BJ (cell line): ENCODE measurements around the gene PRKAG2. TPM values are rescaled to one million over a fixed set of nuclear protein-coding genes. Genes with fewer than 3 reads are reported as not detected.

ENCODE experiments used
- CTCF ChIA-PET: fragments of 350-600 bp; formaldehyde crosslinking; extraction: SDS; loops from one replicate; lab custom pipeline; 2021; ENCODE audit warnings: antibody characterized with exemption, inconsistent platforms; lab: Yijun Ruan, JAX
- POLR2A ChIA-PET: fragments of 300-600 bp; sonication (Branson Sonifier 250); formaldehyde crosslinking; extraction: SDS; loops from one replicate; lab custom pipeline; 2021; ENCODE audit warnings: antibody characterized with exemption; lab: Charles Lee
- DNase-seq: peaks from one replicate; pipeline ENCODE4 v3.0.0-alpha.2; 2011; ENCODE audit warnings: low read depth
- H3K27me3 ChIP-seq: 2 replicates; pipeline ENCODE4 v1.6.0; 2011; ENCODE audit warnings: low read length; ENCODE audit not compliant: control insufficient read depth, insufficient read depth
- H3K36me3 ChIP-seq: 2 replicates; pipeline ENCODE4 v1.5.1; 2011; ENCODE audit warnings: low read length; ENCODE audit not compliant: control insufficient read depth, insufficient read depth
- H3K4me3 ChIP-seq: 2 replicates; pipeline ENCODE4 v1.5.1; 2011; ENCODE audit warnings: low read depth, mild to moderate bottlenecking, control low read depth, low read length
- CTCF ChIP-seq: IDR thresholded peaks from 2 replicates; pipeline ENCODE4 v1.5.1; 2011; ENCODE audit warnings: low read depth, mild to moderate bottlenecking, control low read depth, inconsistent platforms, low read length, moderate library complexity; ENCODE audit not compliant: insufficient read depth
- polyA plus RNA-seq: library from polyadenylated mRNA; depleted of rRNA; stranded (reverse); fragments of >200 nt; gene quantifications from 2 replicates; pipeline ENCODE4 v1.2.3, GENCODE V29; 2011

Gene PRKAG2
- polyA plus RNA-seq, 1 experiment = 11.3 TPM

- CTCF ChIA-PET = interaction anchor here (0.8 to 2.5 kb wide), 5 partner anchors 8 to 162 kb away, joined by 3 to 8 read pairs (median 3); no protein-coding TSS in a partner anchor
- POLR2A ChIA-PET = no interaction called here
- TF ChIP-seq CTCF = no peak
- peak; percentile 59 for DNase-seq
- Histone ChIP-seq H3K27me3 (no peaks in the 10 kb centered on the region), H3K36me3 (peaks cover 2% of the 10 kb centered on the region; the same call in 1 of the 2 replicates), H3K4me3 (no peak overlapping the region)
Observed at GRCh38 chr7:151597541-151598444, 279.1 kb downstream of the PRKAG2 start.

GRCh38 chr7:151595702-151596350 is 281.1 kb downstream of the PRKAG2 start:
- TF ChIP-seq CTCF = no peak
- CTCF ChIA-PET = interaction anchor here (1.1 to 1.4 kb wide), 3 partner anchors 10 to 93 kb away, joined by 3 to 4 read pairs (median 3); no protein-coding TSS in a partner anchor
- H3K27me3 ChIP-seq = no peaks in the 10 kb centered on the region
- H3K4me3 ChIP-seq = no peak overlapping the region
- peaks cover 2% of the 10 kb centered on the region; the same call in 1 of the 2 replicates for H3K36me3 ChIP-seq
- no peak for DNase-seq
- POLR2A ChIA-PET = no interaction called here

- Histone ChIP-seq H3K36me3 (peaks cover 2% of the 10 kb centered on the region; the same call in 1 of the 2 replicates), H3K27me3 (no peaks in the 10 kb centered on the region), H3K4me3 (no peak overlapping the region)
- DNase-seq = peak; percentile 86
- no peak for TF ChIP-seq CTCF
- ChIA-PET POLR2A (no interaction called here), CTCF (interaction anchor here (0.9 to 1.4 kb wide), 4 partner anchors 8 to 166 kb away, joined by 3 to 6 read pairs (median 4); no protein-coding TSS in a partner anchor)
Observed at GRCh38 chr7:151592868-151593486, 283.9 kb downstream of the PRKAG2 start.

GRCh38 chr7:151592330-151592729 is 284.6 kb downstream of the PRKAG2 start:
- Histone ChIP-seq H3K36me3 (peaks cover 2% of the 10 kb centered on the region; the same call in 1 of the 2 replicates), H3K4me3 (no peak overlapping the region), H3K27me3 (no peaks in the 10 kb centered on the region)
- no peak for TF ChIP-seq CTCF
- ChIA-PET CTCF (interaction anchor here (0.9 to 1.4 kb wide), 4 partner anchors 8 to 167 kb away, joined by 3 to 6 read pairs (median 4); no protein-coding TSS in a partner anchor), POLR2A (no interaction called here)
- no peak for DNase-seq
